GM21528 (cell line): ENCODE measurements around the gene QRFP.

Experiments
- ATAC-seq: cut with Tn5 transposase; IDR thresholded peaks from one replicate; pipeline ENCODE4 v1.9.1; 2021; ENCODE audit warnings: mild to moderate bottlenecking, moderate library complexity; ENCODE audit not compliant: unreplicated experiment, low FRiP score

QRFP gene

DNA sequence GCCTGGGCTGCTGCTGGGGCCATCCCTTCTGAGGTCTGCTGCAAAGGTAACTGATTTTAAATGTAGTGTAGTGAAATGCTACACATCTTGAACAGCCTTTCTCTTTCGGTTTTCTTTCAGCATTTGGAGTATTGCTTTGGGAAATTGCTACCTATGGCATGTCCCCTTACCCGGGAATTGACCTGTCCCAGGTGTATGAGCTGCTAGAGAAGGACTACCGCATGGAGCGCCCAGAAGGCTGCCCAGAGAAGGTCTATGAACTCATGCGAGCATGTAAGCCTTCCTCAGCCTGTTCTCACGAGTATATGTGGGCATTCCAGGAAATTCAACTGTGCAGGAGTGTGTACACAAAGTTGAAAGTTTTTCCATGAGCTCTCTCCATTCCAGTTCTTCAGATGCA, 18.3 kb downstream of the QRFP start:
- ATAC-seq: no peak

DNA sequence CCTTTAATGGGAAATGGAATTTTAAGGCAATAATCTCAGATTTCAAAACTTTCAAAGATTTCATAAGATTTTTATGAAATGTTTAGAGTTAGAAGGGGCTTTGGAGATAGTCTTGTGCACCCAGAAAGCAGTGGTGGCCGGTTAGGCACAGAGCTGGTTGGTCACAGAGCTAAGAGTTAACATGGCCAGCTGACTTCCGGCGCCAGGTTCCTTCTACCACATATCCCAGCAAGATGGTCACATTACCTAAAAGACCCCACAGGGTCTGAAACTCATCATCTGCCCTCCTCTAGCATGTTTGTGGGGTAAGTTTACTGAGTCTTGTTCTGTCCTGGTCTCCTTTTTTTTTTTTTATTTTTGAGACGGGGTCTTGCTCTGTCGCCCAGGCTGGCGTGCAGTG, 19.3 kb downstream of the QRFP start:
- no peak for ATAC-seq

DNA sequence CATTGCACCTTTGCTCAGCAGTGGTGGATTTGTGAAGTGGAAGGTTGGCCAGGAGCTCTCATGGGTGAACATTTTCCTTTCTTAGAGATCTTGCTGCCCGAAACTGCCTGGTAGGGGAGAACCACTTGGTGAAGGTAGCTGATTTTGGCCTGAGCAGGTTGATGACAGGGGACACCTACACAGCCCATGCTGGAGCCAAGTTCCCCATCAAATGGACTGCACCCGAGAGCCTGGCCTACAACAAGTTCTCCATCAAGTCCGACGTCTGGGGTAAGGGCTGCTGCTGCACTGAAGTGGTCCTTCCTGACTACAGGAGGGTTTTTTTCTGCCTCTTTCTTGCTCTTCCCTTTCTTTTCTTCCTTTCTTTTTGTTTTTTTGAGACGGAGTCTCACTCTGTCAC, 21.8 kb downstream of the QRFP start:
- no peak for ATAC-seq

DNA sequence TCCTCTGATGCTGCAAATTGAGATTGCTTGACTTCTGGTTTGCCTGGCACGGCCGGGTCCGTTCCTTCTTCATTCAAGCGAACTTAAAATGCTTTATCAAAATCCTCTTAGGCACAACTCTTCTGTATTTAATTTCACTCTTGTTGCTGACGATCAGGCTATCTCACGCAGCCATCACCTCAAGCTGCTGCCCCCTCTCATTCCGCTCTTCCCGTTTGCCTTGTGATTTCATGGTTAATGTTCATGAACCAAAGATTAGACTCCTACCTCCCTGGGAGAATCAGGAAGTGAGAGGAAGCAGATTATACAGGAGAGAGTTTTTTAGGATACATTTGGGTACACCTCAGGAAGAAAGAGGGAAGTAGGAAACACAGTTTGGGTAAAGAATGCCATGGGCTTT, 22.6 kb downstream of the QRFP start:
- no peak for ATAC-seq

DNA sequence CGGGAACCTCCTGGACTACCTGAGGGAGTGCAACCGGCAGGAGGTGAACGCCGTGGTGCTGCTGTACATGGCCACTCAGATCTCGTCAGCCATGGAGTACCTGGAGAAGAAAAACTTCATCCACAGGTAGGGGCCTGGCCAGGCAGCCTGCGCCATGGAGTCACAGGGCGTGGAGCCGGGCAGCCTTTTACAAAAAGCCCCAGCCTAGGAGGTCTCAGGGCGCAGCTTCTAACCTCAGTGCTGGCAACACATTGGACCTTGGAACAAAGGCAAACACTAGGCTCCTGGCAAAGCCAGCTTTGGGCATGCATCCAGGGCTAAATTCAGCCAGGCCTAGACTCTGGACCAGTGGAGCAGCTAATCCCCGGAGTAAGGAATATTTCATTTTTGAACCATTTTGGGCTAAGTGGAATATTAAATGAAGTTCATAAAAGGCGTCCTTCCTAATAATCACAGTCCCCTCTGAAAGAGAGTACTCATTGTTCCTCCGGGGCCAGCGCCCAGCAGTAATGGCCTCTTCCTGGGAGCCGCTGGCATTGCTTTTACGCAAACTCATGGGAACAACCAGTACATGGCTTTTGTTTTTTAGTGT, 23.6 kb downstream of the QRFP start:
- no peak for ATAC-seq

DNA sequence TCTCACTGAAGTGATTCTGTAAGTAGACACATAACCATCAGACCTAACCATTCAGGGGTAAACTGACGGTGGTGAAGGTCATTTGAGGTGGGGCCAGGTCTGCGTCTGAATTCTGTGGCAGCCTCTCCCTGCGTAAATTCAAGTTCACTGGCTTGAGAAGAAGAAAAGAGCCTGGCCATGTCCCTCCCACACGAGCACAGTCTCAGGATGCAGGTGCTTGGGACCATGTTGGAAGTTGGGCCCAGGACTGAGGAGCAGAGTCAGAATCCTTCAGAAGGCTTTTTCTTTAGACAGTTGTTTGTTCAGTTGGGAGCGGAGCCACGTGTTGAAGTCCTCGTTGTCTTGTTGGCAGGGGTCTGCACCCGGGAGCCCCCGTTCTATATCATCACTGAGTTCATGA, 24.1 kb downstream of the QRFP start:
- no peak for ATAC-seq

DNA sequence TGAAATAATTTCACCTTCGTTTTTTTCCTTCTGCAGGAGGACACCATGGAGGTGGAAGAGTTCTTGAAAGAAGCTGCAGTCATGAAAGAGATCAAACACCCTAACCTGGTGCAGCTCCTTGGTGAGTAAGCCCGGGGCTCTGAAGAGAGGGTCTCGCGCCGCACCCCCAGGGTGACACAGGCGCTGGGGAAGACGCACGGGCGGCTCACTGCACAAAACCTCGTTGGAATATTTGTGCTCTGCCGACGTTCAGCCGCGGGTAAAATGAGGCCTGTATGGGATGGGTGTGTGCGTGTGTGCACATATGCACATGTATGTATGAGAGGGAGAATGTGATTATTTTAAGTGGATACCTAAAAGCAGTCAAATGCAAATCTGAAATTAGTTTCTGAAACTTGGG, 24.5 kb downstream of the QRFP start:
- ATAC-seq: no peak

DNA sequence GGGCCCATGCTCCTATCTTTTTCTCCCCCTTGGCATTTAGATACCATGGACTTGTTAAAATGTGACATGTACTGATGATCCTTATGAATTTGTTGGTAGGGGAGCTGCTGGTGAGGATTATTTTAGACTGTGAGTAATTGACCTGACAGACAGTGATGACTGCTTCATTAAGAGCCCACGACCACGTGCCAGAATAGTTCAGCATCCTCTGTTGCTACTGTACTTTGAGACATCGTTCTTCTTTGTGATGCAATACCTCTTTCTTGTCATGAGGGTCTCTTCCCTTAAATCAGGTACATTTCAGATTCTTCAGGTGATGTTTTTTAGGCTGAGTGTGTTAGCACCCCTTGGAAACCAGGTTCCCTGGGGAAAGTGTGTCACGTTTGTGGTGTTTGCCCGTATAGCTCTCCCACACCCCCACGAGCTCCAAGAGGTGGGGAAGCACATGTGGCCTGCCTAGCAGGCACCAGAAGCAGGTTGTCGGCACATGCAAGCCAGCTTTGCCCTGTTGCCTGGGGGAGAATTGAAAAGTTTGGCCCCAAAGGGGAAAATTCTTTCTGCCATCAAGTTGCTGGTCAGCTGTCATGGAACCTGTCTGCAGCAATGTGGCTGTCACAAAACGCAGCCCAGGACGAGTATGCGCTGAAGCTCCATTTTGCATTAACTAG, 25.1 kb downstream of the QRFP start:
- ATAC-seq: no peak

DNA sequence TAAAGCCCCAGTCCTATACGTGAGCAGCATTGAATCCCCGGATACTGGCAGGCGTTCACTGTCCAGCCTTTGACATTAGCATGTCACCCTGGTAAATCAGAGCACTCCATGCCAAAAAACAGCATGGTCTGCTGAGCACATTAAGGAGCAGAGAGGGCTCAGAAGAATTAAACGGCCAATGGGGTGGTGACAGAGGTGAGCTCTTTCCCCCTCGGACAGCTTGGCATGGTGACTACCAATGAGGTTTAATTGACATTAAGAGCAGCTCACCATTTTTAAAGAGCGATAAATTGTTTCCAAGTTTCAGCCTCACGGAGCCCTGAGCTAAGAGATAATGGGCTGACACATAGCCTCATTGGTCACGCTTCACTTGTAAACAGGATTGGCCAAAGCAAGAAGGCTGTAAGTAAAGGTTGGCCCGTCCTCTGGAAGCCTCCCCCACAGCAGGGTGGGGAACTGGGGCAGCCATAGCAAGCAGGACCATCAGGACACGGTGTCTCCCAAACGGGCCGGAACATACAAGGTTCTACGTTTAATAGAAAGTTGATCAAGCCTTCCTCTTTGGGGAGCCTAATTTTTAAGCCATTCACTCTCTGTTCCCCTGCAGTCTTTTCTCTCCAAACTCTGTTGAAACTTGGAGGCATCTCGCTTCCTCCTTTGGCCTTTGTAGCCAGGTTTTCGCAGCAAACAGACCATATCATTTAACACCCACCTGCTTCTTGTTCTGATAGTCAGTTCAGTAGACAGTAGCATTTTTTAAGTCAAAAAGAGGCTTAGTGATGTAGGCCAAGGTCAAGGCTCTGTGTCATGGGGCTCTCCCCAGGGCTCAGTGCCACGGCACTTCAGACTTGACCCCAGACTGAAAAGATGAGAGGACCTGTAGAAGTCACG, 25.9 kb downstream of the QRFP start:
- no peak for ATAC-seq

DNA sequence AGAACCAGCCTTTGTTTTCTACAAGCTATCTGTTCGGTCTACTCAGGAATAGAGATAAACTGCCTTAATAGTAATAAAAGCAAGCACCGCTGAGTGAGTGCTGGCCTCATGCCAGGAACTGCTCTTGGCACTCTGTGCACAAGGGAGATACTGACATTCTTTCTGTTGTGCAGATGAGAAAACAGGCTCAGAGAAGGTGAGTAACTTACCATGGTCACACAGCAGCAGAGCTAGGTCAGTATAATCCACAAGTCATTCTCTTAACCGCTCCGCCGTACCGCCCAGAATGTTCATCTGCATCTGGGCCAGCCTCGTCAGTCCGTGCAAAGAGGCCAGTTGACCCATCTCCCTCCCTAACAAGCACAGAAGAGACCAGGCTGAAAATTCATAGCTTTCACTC, 27.4 kb downstream of the QRFP start:
- ATAC-seq: no peak

DNA sequence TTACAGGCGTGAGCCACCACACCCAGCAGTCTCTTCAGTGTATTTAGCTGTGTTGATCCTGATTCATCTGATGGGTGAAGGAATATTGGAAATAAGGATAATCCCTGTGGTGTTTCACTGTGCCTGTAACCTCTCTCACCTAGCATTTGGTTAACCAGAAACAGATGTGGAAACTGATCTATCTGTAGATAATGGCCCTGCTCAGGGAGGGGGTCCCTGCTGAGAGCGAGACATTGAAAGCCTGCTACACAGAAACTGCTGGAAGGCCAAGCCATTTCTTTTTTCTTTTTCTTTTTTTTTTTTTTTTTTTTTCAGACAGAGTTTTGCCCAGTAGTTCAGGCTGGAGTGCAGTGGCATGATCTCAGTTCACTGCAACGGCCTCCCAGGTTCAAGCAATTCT, 28.4 kb downstream of the QRFP start:
- ATAC-seq: no peak

DNA sequence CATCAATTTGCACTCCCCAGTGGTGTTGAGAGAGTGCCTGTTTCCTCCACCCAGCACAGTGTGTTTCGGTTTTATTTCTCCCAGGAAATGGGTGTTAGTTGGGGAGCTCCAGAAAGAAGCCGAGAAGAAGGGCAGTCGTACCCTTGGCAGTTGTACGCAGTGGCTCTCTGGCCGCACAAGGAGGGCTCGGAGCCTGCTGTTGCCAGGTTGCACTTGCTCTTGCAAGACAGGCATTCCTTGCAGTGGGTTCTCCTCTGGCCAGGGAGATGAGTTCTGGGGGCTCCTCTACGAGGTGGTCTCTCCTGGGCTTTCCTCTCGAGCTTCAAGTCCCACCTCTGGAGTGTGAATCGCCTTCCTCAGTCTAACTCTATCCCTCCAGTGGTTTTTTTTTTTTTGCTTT, 29.1 kb downstream of the QRFP start:
- ATAC-seq: no peak

DNA sequence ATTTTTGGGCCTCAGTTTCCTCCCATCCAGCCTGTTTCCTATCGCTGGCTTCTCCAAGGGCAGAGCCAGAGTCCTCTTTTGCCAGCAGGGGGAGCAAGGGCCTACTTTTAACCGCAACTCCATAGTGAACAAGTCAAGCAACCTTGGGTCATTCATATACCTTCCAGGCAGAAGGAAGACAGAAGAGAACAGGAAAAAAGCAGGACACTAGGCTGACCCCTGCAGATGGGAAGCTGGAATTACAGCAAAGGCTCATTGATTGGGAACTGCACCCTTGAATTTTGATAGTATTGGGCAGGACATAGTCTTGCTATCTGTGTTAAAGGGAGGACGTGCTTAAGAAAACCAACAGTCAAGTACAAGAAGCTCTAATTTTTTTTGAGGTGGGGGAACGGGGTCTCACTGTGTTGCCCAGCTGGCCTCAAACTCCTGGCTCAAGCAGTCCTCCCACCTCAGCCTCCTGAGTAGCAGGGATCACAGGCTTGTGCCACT, 30.1 kb downstream of the QRFP start:
- no peak for ATAC-seq

DNA sequence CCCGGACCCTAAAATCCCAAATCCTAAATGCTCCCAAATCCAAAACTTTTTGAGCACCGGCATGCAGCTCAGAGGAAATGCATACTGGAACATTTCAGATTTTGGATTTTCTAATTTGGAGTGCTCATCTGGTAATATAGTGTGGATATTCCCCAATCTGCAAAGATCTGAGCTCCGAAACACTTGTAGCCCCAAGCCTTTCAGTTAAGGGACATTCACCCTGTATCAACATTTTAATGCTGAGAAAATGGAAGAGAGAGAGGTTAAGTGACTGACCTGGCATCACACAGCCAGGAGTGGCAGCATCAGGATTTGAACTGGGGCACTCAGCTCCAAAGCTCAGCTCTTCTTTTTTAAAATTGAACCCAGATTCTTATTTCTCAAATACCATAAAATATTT, 30.7 kb downstream of the QRFP start:
- no peak for ATAC-seq

DNA sequence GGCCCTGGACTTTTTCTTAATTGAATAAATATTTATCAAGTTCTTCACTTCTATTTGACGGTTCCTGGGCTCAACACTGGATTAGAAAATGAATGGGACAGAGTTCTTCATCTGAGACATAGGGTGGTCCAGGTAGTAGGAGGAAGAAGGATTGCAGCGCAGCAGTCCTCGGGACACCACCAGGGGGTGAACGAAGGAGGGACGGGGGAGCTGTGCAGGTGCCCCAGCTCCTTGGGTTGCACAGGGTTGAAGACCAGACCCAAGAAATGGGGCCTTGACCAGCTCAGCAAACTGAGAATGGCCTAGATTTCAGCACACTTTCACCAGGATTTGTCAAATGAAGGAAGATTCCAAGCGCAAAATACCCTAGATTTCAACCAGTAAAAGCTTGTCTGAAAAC, 32.1 kb downstream of the QRFP start:
- ATAC-seq: no peak

DNA sequence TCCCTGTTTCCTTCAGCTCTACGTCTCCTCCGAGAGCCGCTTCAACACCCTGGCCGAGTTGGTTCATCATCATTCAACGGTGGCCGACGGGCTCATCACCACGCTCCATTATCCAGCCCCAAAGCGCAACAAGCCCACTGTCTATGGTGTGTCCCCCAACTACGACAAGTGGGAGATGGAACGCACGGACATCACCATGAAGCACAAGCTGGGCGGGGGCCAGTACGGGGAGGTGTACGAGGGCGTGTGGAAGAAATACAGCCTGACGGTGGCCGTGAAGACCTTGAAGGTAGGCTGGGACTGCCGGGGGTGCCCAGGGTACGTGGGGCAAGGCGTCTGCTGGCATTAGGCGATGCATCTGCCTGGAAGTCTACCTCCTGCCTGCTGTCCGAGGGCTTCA, 33.9 kb downstream of the QRFP start:
- no peak for ATAC-seq

DNA sequence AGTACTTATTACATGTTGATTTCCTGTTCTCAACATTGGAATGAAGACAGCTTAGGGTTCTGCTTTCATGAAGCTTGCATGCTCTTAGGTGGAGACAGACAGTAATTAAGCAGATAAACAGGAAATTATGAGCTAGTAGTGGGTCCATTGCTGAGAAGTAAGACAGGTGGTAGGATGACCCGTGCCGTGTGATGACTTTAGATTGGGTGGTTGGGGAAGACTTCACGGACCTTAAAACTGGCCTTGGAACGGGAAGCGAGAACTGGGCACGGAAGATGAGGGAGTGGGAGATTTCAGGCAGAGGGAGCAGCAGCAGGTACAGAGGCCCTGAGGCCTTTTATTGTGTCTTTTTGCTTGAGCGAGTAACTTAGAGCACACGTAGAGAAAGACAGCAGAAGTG, 34.4 kb downstream of the QRFP start:
- no peak for ATAC-seq

DNA sequence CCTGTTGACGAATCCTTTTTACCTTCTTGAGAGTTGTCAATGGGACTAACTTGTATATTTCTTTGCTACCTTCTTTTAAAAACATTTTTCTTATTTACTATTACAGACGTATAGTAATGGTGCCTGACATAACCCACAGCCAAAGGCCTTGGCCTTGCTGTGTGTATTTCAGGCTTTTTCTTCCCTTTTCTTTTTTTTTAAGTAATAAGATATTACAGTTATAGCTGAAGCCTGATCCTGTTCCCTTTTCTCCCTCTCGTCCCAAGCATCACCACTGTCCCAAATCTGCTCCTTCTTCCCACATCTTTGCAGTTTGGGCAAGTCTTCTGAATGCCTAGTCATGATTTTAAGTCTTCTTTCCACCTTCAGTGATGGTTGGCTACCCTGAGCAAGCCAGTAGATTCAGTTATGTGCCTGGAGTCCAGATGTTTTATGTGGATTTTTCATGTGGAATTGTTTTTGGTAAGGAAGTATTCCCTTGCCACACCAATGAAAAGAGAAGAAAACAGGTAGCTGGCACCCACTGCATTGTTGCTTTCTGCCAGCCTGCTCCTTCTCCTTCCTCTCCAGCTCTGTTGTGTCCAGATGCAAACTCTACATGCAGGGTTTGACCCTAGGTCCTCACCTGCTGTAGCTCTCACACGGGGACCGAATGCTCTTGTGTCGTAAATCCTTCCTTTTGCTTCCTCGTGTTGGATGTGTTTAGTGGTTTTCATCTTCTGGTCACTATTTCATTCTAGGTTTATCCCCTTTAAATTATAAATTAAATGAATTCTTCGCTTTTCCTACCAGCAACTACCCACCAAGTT, 35.0 kb downstream of the QRFP start:
- no peak for ATAC-seq

DNA sequence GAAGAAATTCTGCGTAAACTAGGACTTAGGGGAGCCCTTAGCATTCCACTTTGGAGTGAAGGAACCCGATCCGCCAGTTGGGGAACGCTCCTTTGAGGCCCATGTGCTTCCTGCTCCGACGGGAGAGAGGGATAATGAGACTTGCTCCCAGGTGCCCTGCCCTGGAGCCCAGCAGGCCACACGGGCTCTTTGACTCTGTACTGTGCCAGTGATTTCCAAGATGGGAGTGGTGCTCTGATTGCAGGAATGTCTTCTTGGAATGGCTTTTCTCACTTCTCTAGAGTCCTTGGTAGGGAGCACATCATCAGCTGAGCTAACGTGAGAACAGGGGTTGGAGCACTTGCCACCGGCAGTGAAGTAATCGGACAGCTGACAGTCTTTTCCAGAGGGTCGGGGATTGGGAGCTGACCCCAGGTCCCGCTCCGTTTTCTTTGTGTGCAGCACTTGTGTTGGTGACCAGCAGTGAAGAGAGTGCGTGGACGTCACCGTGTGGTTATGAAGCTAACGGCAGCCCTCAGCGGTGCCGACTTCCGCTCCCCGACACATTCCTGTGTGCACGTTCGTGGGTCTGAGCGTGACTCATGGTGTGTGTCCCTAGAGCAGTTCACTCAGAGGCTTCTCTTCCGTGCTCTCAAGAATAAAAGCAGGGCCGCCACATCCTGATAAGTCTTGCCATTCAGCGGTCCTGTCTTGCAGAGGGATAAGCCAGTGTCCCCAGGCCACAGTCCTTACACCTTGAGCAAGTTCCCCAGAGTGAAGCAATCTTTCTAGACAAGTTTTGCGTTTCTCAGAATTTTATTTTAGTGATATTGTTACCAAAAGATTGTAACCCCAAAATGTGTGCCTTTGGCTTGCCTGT, 35.9 kb downstream of the QRFP start:
- no peak for ATAC-seq
